ENCODE data around the gene DRD3.

The DRD3 gene

DNA sequence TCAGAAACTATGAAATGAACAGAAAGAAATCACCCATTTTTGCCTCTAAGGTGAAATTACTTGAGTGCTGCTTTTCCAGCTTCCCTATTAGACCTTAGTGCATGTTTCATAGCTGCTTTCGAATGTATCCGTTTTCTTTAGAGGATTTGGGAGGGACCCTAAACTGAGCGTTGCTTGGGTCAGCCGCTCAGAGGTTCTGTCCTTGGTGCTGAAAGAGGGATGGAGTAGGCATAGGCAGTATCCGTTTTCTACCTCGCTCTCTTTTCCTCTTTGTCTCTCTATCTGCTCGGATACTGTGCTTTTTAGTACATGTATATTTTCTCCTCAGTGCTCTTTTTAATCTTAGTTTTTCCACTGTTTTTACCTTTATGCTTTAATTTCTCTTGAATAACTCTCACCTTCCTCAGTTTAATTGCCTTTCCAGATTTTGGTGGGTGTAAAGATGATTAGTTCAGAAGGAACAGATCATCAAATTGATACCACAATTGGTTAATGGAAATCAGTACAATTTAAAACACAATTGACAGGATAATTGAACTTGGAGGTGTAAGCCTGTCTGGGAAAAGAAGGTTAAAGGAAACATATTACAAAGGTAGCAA is at the start of gene DRD3:
TSS of gene DRD3 (minus strand) at position 283 of the 599 bp plus-strand sequence. CDS start 7,060 bp downstream, outside the sequence.
- no peak for DNase-seq

DNA sequence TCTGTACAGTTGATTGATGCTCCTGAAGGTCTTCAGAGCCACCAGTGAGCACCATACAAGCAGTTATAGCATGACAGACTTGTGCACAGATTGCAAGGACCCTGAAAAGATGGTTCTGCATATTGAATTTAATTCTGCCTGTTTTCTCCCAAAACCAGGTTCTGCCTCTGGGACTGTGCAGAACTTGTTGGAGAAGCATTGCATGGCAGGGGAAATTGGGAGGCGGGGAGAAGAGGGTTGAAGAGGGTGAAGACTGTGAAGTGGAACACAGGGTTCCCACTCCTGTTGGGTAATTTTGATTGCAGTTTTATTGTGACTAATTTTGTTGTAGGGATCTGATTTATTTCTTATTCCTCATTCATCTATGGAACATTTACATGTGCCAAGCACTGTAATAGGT is 48.2 kb upstream of the DRD3 start:
- DNase-seq: no peak

DNA sequence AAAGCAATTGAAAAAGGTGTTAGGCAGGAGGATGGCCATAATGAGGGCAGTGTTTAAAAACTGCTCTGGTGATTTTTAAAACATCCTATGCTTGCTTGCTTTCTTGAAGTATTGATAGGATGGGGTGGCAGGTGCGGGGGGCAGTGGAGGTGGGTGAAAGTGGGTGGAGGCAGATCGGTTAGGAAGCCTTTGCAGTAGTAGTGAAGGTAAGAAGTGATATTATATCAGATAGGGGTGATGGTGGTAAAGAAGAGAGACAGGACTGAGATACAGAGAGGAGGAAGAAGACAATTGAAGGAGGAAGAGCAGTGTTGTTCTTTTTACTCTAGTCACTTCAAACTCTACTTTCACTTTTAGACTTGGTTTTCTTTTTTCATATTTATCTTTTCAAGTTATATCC is 47.5 kb upstream of the DRD3 start:
- DNase-seq: no peak

DNA sequence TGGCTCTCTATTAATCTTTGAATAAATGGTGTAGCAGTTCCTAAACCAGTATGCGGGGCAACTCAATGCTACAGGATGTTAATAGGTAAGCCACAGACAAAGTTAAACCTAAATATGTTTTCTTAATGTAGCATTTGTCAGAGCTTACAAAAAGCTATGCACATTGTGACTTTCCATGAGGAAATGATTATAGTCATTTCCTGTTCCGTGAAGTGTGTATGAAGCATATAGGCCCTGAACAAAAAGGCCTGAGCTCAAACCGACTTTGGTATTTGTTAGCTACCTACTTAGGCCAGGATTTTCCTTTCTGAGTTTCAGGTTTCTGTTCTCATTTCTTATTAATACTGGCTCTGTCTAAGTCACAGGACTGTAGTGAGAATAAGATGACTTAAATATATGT is 44.3 kb upstream of the DRD3 start:
- no peak for DNase-seq

DNA sequence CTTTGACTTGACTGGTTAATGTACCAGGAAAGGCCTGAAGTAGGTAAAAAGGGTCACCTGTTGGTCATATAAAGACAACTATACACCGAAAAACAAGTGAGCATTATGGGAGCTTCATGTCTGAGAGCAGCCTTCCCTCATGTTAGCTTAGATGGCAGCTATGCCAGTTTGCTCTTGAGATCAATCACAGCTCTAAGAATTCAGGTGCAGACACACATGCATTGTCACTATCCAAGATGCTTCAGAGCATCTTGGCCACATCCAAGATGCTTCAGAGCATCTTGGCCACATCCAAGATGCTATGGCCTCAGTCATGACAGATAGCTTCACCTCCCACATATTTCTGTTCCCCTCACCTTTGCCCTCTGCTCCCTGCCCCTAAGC is 43.0 kb upstream of the DRD3 start:
- no peak for DNase-seq

DNA sequence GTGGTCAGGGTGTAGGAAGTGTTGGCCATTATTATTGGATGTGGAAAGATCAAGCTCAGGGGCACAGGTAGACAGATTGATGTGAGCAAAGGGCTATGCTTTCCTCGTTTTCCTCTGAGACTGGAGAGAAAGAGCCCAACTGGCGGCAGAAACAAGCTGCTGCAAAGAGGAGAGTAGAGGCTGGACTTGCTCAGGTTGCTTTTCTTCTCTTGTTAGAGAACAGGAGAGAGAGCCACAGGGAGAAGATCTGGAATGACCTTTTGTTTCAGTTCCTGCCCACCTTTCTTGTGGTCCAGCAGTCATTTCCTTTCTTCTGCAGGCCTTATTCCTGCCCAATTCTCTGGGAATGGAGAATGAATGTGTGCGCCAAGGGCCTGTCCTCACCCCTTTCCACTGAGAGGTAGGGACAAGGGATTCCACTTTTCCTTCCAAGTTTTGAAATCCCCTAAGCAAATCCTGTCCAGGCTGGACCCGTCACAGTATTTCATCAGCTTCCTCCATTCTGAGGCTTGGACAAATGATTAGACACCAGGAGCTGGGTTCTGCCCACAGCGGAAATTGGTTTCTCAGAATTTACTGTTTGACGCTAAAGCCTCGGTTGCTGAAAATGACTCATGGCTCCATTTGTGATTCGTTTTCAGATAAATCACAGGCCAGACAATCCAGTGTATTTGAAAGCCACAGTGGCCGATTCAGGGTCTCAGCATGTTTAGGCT is 42.5 kb upstream of the DRD3 start:
- peak; percentile 73 for DNase-seq

DNA sequence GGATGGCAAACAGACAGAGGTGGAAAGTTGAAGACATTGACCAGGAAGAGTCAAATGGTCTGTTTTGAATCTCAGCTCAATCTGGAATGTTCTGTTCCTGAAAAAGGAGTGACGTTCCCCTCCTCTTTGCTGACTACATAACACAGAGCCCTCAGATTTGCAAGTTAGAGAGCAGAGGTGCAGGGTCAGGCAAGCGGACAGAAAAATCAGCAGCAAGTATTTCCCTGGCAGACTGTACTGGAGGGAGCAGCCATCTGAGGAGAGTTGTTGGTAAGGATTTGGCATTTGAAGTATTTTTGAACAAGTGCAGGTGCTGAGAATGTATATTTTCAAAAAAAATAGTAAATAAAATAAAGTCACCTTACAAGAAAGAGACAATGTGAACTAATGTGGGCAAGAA is 40.9 kb upstream of the DRD3 start:
- DNase-seq: no peak

DNA sequence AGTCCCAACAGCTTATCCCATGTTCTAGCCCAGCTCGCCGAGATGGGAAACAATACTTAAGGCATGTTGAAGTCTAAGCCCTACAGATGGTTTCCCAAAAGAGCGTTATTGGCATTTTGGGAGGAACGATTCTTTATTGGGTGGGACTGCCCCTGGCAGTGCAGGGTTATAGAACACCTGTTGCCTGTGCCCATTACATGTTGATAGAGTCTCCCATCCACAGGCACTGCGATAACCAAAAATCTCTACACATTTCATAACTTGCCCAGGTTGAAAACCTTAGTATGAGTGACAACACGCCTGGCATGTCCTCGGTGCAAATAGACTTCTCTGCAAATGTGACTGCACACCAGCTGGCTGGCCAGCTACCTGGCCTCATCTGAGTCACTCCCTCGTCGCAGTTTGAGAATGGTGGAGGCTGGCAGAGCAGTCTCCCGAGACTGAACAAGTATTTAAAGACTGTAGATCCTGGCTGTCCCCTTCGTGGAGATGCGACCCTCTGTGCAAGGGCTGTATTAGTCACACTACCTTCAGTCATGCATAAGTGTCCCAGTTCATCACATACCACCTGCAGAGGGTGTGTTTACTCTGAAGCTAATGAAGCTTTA is 39.8 kb upstream of the DRD3 start:
- DNase-seq: no peak

DNA sequence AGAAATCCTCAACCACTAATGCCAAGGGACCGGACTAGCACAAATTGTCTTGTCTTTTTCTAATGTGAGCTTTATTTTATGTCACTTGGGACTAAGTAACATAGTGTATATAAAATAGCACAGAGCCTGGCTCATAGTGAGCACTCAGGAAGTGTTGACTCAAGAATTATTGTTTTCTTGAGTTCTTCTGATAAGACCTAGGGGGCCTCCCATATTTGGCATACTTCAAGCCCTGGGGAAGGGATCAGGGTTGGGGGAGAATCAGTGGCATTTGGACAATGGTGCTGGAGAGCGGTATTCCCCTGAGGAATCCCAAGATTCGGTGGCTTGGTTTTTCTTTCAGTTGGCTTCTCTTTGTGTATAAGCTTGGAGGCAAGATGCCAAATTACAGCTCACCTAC is 39.2 kb upstream of the DRD3 start:
- DNase-seq: no peak

DNA sequence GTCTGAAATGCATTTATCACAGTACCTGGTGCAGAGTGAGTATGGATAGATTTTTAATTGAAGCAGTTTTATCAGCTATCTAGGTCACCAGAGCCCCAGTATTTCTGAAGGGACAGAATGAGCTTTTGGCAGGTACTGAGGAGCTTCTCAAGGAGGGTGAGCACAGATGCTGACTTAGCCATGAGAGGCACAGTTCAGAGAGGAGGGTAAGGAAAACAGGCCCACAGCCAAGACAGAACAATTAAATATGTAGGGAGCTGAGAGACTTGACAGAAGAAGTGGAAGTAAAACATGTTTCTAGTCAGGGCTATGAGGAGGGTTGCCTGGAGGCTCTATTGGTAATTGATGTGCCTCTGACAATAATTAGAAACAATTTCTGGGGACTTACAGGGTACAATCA is 38.4 kb upstream of the DRD3 start:
- DNase-seq: no peak

DNA sequence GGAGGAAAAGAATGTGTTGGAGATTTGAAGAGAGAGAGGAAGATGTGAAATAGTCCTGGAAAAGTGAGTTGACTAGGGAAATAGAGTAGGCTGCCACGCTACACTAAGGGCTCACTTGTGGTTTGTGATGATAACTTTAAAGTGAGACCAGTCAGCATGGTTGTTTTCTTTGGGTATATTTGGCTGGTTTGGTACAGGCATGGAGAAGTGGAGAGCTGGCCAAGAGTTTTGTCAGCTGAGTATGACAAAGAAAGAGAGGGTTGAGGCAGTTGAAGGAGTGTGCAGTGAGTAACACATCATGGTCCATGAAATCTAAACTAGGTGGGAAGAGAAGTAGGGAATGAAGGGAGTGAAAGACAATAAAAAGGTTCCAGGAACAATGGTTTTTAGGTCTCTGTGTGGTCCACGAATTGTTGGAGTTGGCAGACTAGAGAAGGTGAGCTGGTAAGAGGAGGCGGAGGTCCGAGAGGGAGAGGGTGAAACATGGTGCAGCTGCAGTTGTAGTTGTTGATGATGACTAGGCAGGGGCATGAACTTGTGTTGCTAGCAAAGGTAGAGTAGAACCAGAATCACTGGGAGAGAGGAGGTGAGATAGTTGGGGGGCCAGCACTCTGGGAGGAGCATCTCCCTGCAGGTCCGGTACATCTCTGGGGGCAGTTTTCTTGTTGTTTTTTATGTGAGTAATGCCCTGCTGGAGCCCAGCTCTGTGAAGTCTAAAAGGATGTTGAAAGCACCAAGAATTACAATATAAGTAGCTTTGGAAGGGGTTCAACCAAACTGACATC is 37.5 kb upstream of the DRD3 start:
- DNase-seq: no peak

DNA sequence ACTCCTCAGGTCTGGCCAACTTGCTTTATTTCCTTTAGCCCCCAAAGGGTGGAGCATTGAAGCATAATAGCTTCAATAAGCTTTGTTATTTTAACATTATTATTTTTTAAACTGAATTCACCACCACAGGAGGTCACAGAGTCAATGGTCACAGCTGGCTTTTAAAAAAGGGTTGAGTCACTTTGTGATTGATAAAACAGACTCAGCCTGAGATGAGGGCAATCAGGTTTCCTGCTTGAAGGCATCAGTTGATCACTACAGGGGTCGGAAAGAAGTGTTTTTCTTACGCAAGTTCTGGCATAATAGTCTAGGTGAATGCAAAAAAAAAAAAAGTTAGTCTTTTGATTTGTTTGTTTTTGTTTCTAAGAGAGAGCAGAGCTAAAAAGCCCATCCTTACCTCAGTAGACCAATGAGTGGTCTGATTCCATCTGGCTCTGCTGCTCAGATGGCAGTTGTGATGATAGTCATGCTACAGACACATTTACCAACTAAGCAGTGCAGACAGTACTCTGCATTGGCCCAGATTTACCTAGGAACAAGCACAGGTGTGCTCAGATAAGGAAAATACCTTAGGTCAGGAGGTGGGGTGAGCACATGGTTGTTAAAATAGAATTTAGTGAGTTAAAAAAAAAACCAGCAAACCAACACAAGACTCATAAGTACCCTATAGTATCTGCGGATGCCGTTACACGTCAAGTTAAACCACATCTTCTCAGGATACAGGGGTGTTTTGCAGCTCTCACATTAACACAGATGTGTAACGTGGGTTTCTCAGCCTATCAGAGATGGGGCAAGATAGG is 35.9 kb upstream of the DRD3 start:
- DNase-seq: peak; percentile 70

DNA sequence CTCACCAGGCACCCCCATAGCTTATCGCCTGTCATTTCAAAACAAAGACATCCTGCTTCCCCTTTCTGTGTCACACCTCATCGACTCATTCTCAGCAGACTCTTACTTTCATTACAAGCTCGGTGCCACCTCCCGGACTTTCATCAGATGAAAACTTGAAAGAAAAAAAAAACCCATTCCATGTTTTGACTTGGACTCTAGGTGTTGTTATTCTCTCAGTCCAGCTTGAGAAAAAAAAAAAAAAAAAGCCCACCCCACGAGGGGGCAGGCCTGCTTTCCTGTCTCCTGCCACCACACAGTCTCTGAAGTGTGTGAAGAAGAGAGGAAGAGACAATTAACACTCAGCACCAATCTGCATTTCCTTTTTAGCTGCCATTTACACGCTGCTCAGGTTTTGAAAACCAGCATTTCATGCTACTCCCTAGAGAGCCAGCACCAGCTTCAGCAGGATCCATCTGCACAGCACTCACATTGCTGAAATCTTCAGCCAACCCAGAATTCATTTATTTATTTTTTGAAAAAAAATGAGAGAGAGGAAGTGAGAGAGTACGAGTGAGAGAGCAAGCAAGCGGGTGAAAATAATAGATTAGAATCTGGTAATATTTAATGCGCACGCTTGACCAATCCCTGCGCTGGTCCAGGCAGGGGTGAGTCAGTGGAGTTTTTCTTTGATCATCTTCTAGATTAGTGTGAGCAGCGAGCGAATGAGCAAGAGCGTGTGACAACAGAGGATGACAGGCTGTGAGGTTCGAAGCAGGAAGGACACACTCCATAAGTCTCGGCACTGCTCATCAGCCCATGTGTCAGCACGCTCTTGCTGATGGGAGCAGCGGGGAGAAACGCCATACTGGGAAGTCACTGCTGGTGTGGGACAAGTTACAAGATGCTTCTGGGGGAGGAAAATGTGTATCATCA is 35.0 kb upstream of the DRD3 start:
- peak; percentile 87 for DNase-seq

DNA sequence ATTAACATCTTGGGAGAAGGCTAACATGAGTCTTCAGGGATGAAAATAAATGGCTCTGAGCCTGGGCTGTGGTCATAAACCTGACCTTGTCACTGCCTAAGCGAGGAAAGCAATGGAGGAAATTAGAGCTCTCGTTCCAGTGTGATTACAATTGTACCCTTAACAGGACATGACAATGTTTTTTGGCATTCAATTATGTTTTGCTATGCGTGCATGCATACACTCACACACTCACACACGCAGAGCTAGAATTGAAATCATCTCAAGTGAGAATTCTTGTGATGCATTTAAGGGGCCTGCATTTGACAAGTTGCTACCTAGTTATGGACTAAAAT is 34.4 kb upstream of the DRD3 start:
- peak; percentile 69 for DNase-seq

DNA sequence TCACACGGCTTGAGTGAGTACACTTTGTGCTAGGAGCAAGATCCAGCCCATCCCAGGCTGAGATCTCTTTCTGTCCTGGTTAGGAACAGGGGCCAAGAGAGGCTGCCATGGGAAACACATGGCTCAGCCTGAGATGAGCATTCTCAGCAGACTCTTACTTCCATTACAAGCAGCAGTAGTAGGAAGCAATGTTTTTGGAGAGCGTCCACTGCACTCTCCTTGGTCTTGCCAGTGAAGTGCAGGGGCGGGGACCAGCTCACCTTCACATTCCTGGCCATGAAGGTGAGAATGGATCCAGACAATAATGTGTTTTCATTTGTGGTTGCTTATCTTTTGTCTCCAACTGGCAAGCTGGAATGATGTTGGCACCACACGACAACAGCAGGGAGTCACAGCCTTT is 33.8 kb upstream of the DRD3 start:
- DNase-seq: no peak

DNA sequence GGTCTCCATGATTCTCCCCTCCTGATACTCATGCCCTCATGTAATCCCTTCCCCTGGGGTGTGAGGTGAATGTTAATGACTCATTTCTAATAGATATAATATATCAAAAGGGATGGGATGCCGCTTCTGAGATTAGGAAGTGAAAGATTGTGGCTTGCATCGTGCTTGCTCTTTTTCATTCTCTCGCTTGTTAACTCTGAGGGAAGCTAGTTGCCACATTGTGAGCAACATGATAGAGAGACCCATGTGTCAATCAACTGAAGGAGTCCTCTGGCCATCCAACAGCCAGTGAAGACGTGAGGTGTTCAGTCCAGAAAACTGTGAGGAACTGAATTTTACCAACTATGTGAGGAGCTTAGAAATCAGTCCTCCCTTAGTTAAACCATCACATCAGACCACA is 28.9 kb upstream of the DRD3 start:
- DNase-seq: no peak

DNA sequence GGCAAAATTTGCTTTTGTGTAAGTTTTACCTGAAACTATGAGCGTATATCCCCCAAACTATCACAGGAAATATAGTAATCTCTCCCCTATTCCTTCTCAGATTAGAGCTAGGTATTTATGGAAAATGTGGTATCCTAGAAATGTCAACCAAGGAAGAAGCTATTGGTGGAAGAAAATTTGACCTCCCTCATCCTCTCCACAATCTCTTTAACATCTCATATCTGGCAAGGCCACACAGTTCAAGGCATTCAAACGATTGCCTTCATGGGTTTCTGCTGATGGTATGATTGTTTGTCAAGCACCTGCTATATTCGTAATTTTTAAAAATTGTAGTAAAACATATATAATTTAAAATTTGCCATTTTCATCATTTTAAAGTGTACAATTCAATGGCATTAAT is 27.5 kb upstream of the DRD3 start:
- DNase-seq: no peak

DNA sequence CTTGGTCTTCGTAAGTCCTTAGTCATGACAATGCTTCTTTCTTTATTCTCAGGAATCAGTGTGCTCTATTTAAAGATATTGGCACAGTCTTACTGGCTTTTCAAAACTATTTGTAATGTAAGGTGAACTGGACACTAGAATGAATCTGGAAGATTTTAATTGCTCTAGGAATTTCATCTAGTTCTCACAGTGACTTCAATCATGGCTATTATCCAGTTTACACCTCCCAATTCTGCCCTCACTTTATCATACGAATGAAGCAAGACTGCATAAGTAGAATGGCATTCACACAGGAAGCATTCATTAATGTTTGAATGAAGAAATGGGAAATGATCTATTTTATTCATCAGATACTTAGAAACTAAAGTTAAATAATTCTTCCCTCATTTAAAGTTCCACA is 26.7 kb upstream of the DRD3 start:
- DNase-seq: no peak

DNA sequence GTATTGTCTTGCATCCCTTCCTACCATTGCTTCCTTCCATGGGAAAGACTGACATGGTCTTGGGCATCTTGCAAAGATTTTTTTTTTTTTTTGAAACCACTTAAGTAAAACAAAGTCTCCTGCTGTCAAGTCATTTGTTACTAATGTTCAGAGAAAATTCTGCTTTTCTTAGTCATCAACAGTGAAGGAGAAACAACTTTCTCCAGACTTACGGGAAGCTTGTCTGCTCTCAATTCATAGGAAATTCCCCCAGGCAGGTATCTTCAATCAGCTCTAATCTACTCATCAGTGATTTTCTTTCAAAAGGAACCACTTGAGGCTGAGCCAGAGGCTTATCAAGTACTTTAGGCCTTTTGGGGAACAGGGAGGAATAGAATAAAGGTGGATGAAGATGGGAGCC is 15.9 kb upstream of the DRD3 start:
- DNase-seq: no peak

DNA sequence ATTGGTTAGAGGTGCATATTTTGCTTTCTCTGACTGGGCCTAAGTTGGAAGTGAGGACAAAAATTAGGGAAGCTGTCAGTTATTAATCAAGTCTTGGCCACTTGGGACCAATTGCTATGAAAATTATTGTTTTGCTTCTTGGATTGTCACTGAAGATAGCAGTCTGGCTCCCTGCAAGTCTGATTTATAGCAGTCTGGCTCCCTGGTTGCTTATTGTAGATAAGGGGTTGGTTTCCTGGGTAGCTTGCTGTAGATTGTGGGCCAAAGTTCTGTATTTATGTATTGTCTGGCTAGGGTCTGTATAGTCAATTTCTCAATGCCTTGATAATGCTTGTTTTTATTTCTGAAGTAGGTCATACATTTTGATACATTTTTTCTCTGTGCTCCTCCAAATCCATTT is 13.3 kb upstream of the DRD3 start:
- DNase-seq: no peak

DNA sequence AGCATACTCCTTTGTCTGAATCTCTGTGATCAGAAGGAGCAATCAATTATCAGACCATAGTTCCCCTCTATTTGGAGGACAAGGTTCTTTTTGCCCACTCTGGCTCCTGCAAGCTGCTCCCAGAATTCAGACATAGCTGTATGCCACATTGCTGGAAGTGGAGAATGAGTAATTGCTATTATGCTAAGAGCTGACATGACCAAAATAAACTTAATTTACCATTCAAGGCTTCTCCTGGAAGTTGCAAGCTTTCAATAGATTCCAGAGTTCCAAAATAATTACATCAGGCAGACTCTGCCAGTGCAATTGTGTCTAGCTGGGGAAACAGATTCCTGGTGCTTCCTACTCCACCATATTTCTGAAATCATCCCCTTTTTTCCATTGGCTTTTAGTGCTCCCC is 7.6 kb upstream of the DRD3 start:
- DNase-seq: no peak

DNA sequence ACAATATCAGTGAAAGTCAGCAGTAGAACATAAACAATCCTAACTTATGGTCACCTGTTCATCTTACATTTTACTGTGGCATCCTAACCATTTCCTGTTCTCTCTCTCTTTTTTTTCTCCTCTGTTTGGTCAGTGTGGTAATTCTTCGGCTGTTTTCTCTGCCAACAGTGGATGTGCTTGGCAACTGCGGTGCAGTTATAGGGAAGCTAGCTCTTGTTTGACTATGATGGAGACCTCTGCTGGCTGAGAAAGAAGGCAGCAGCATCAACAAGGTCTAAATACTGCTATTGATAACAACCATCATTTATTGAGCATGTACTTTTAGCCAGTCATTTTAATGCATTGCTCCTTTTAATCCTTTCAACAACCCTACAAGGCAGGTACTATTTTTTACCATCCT is 723 bp upstream of the DRD3 start:
- DNase-seq: no peak

All from activated CD8-positive, alpha-beta memory T cell treated with anti-CD3 and anti-CD28 coated beads for 24 hours (primary cell).